ENCODE results near the gene MCM8.
A peak's percentile ranks its signal among the peaks of the same experiment; 100 is the strongest.
"Not testable (repeated sequence)": the region's sequence is repeated elsewhere in the genome, so short reads cannot be mapped to it uniquely, and the experiment has no call there.

Gene MCM8

DNA sequence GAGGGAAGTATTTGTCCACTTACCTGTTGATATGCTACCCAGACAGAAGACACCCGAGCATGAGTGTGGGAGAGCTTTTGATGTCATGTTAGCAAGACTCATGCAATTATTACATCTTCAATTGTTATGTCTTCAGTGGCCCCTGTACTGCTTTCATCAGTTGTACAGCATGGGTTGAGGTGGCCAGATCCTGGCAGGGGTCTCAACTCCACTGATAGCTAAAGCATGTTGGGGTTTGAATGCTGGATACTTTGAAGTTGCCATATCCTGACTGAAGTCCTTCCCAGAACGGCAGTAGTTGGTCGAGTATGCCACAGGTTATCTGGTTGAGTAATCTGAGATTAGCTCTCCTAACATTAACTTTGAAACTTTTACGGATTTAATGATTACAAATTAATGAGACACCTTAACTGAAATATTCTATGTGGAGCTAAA lies 56.7 kb downstream of the MCM8 start:
- no peak for DNase-seq

- DNase-seq = no peak
Observed at GRCh38 chr20:6007529-6008103, 57.2 kb downstream of the MCM8 start.

DNA sequence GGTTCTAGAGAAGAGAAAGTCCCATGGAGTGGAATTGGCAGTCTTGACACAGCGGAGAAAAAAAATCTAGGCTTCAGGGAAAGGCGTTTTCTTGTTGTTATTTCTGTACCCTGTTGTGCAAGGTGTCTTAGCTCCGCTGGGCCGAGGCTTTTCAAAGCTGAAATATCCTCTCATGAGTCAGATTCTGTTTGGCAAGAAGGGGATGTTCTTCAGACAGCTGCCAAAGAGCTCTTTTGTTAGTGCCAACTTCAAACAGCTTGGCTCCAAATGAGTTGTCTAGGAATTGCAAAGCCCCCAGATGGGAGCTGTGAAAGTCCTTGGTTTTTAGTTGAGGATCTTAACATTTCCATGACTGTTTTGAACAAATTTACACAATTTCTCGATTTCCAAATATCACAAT lies 57.8 kb downstream of the MCM8 start:
- peak; percentile 8 for DNase-seq

- no peak for DNase-seq
Observed at GRCh38 chr20:6012179-6012578, 61.7 kb downstream of the MCM8 start.

DNA sequence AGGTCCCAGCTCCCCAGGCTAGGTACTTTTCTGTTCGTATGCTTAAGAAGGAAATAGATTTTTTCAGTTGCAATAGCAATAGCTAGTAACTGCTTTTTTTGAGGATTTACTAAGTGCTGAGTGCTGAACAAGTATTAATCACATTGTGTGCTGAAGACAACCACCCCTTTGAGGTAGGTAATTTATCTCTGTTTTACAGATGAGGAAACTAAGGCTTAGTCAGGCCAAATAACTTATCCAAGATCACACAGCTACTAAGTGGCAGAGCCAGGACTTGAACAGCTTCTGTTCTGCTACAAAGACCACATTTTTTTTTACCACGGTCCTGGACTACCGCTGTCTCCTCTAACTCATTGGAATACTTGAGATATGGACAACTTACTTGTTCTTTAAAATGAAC lies 63.6 kb downstream of the MCM8 start:
- DNase-seq = no peak

GRCh38 chr20:6014957-6015356 lies 64.5 kb downstream of the MCM8 start:
- no peak for DNase-seq

DNA sequence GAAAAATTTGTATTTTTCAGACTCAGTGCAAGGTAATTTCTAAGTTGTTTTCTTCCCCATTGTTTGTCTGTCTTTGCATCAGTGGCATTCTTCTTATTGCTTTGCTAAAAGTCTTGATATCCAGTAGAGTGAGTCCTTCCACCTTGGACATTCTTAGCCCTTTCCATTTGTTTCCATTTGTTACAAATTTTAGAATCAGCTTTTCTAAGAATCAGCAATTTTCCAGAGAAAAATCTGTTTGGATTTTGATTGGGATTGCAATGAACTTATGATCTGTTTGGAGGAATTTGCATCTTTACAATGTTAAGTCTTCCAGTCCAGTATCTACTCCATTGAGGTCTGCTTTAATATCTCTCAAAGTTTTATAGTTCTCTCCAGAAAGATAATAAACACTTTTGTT lies 67.0 kb downstream of the MCM8 start:
- no peak for DNase-seq

- DNase-seq = no peak
Observed at GRCh38 chr20:6017880-6018279, 67.4 kb downstream of the MCM8 start.

DNA sequence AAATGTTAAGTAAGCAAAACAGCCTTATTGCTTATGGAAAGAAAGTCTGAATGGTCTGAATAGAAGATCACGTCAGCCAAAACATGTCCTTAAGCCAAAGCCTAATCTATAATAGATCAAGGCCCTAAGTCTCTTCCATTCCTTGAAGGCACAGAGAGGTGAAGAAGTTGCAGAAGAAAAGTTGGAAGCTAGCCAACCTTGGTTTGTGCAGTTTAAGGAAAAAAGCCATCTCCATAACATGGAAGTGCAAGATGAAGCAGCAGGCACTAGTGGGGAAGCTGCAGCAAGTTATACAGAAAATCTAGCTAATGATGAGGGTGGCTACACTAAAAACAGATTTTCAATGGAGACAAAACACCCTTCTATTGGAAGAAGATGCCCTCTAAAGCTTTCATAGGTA lies 74.3 kb downstream of the MCM8 start:
- no peak for DNase-seq

GRCh38 chr20:6026051-6026450 lies 75.6 kb downstream of the MCM8 start:
- no peak for DNase-seq

DNA sequence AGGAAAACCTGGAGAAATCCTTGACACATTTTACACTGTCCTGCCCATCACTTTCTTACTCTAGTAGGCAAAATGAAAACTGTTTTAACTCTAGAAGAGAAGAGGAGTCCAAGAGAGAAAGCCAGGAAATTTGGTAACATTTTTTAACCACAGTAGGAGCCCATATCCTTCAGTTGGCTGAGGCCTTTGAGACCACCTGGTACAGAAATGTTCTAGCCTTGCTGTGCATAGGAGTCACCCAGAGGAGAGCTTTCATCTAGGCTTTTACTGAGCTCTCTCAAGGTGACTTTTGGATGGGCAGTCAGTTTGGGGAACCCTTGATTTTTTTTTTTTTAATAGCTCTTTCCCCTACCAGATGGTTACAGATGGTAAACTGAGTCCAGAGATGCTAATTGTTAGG lies 78.4 kb downstream of the MCM8 start:
- DNase-seq = no peak

DNA sequence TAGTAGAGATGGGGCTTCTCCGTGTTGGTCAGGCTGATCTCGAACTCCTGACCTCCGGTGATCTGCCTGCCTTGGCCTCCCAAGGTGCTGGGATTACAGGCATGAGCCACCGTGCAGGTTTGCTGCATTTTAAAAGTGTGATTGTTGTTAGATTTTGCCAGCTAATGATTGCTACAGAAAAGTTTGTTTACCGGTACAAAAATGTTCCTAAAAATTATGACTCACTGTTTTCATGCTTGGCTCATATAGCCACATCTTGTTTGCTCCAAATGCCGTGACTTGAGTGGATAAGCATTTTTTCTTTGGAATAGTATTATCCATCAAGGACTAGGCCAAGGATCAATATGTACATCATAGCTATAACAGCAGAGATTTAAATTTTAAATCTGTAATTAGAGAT lies 79.1 kb downstream of the MCM8 start:
- DNase-seq = no peak

DNA sequence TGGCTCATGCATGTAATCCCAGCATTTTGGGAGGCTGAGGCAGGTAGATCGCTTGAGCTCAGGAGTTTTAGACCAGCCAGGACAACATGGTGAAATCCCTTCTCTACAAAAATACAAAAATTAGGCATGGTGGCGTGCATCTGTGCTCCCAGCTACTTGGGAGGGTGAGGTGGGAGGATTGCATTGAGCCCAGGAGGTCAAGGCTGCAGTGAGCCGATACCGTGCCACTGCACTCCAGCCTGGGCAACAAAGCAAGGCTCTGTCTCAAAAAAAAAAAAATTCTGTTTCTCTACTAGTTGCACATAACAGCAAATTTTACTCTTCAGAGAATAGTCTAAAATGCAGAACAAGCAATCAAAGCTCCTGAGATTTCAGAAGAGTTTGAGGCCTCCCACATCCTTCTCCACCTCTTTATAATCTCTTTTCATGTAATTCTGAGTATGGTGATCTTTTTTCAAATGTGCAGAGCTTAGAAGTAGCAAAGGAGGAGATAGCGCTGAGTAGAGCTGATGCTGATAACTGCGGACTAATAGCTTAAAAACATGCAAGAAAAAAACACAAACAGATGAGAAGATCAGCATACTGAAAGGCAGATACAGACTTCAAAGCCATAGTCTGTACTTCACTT lies 80.1 kb downstream of the MCM8 start:
- no peak for DNase-seq

- DNase-seq = not testable (repeated sequence)
Observed at GRCh38 chr20:6032907-6033306, 82.5 kb downstream of the MCM8 start.

- no peak for DNase-seq
Observed at GRCh38 chr20:6034134-6034969, 83.9 kb downstream of the MCM8 start.

GRCh38 chr20:6036213-6036612 lies 85.8 kb downstream of the MCM8 start:
- no peak for DNase-seq

- DNase-seq = no peak
Observed at GRCh38 chr20:6037082-6037481, 86.6 kb downstream of the MCM8 start.

DNA sequence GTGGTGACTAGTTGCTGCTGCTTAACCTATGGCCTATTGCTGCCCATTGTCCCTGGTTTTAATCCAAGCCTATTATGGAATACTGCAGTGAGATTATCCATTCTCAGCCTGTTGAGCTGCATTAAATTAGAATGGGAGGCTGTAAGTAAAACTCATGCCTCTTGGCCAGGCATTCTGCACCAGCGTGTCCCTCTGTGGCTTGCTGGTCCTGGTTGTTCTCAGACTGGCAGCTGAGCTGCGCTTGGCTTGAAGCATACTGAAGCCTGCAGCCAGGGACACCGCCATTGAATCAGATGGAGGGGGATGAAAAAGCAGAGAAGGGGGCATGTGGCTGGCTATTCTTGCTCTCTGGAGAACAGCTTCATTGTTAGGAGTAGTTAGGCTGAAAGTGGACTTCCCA lies 87.8 kb downstream of the MCM8 start:
- no peak for DNase-seq

DNA sequence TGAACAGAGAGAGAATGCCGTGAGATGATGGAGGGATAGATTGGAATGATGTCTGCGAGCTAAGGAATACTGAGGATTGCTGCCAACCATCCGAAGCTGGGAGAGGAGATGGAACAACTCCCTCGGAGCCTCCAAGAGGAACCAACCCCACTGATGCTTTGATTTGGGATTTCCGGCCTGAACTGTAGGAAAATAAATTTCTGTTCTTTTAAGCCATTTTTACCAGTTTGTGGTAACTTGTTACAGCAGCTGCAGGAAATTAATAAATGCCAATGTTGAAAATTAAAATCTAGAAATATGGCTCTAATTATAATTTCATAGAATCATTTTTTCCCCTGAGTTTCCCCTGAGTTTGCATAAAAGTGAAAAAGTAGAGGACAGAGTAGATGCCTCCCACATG lies 89.3 kb downstream of the MCM8 start:
- no peak for DNase-seq

DNA sequence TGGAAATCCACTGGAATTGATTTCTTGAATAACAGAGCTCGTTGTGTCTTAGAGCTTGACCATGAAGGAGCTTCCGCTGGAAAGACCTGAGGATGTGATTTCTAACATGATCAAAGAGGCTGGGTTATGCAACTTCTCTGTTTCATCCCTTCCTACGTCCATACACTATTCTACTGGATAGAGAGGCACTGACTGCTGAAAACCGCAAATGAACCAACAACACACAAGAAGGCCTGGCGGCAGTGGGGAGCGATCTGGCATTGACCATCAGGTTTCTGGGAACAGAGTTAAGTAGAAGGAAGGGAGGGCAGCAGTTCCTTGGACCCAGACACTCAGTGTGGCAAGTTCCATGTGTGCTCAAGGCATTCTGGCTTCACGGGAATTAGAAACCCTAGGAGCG lies 90.1 kb downstream of the MCM8 start:
- no peak for DNase-seq

DNA sequence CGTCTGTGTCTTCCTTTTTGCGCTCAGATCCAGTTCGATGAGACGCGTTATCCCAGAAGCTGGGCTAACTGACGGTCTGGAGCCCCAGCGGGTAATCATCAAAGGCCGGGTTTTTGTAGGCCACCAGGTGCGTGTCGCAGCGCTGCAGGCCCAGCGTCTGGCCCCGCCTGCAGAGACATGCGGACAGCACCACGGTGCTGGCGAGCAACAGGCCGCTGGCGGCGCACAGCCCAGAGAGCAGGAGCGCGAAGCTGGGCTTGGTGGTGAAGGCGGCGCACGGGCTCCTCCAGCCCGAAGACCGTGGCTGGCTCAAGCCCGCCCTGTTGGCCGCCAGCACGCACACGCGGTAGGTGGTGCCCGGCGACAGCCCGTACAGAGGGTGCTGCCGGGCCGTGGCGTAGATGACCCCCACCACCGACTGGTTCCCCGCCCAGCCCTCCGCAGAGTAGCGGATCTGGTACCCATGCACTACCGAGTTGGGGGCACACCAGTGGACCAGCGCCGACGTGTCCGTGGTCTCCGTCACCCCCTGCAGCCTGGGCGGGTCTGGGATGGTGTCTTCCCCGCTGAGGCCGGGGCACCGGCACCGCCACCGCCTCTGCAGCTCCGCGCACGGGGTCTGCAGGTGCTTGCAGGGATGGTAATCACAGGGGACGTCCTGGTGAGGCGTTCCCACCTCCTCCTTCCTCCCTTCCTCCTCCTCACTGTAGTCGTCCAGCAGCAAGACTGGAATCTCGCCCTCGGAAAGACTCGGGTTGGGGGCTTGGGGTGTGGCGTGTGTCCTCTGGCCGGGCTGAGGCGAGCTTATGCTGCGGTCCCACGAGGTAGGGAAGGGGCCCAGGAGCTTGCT lies 90.7 kb downstream of the MCM8 start:
- DNase-seq = no peak

GRCh38 chr20:6041808-6042265 lies 91.4 kb downstream of the MCM8 start:
- no peak for DNase-seq

GRCh38 chr20:6044115-6044514 lies 93.7 kb downstream of the MCM8 start:
- DNase-seq = no peak
